Measurements from ENCODE around the gene GPER1.

GPER1 gene

GRCh38 chr7:1054438-1054837, 33.5 kb upstream of the GPER1 start:
- no peak for DNase-seq (ENCODE audit: low read depth)

- DNase-seq (ENCODE audit: low read depth): peak; percentile 30
Measured at GRCh38 chr7:1054861-1055450, 33.0 kb upstream of the GPER1 start.

DNA sequence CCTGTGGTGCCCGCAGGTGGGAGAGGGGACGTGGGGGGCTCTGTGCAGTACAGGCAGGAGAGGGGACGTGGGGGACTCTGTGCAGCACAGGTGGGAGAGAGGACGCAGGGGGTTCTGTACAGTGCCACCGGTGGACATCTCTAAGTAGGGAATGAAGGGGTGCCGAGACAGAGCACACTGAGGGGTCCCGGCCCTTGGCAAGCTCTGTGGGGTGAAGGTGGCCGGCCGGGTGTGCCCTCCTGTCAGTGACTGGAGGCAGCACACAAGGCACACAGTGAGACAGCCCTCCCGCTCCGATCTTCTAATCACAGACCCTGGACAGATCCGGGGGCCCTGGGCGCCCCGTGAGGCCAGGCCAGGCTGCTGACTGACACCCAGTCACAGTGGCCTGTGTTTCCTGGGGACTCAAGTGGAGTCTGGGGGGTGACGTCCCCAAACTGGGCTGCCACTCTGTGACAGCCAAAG, 32.4 kb upstream of the GPER1 start:
- no peak for DNase-seq (ENCODE audit: low read depth)

GRCh38 chr7:1055956-1056784, 31.7 kb upstream of the GPER1 start:
- DNase-seq (ENCODE audit: low read depth): no peak

DNA sequence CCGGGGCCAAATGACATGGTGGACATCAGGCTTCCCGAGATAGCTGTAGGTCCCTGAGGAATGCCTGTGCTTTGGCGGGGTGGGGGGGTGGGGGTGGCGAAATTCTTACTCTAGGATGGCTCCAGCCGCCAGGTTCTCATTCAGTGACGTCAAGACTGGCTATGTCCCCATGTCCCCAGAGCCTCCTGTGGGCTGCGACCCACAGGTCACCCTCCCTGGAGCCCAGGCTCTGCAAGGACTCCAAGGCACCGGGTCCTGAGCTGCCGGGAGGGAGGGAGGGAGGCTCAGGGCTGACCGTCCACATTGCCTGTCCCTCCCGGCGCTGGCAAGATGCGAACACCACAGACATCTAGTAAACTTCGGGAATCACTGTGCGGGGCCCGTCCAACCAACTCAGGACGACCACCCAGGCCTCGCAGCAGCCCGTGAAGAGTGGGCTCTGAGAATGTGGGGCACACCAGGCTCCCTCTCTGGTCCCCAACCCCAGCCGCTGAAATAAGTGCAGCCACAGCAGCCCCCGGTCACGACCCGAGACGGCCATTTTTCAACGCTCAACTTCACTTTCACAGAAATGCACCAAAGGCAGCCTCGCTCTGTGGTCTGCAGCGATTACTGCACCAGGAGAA, 31.0 kb upstream of the GPER1 start:
- no peak for DNase-seq (ENCODE audit: low read depth)

DNA sequence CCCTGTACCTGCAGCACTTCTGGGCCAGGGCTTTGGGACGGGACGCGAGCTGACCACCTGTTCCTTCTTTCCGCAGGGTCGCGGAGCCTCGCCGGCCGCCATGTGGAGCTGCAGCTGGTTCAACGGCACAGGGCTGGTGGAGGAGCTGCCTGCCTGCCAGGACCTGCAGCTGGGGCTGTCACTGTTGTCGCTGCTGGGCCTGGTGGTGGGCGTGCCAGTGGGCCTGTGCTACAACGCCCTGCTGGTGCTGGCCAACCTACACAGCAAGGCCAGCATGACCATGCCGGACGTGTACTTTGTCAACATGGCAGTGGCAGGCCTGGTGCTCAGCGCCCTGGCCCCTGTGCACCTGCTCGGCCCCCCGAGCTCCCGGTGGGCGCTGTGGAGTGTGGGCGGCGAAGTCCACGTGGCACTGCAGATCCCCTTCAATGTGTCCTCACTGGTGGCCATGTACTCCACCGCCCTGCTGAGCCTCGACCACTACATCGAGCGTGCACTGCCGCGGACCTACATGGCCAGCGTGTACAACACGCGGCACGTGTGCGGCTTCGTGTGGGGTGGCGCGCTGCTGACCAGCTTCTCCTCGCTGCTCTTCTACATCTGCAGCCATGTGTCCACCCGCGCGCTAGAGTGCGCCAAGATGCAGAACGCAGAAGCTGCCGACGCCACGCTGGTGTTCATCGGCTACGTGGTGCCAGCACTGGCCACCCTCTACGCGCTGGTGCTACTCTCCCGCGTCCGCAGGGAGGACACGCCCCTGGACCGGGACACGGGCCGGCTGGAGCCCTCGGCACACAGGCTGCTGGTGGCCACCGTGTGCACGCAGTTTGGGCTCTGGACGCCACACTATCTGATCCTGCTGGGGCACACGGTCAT, 30.3 kb upstream of the GPER1 start:
- DNase-seq (ENCODE audit: low read depth): no peak

- no peak for DNase-seq (ENCODE audit: low read depth)
Measured at GRCh38 chr7:1058311-1058710, 29.6 kb upstream of the GPER1 start.

DNA sequence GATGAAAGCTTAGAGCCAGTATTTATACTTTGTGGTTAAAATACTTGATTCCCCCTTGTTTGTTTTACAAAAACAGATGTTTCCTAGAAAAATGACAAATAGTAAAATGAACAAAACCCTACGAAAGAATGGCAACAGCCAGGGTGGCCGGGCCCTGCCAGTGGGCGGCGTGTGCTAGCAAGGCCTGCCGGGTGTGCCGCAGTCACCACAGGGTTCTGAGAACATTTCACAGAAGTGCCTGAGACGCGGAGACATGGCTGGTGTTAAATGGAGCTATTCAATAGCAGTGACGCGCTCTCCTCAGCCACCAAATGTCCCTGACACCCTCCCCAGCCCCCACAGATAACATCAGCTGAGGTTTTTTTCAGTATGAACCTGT, 29.1 kb upstream of the GPER1 start:
- DNase-seq (ENCODE audit: low read depth): no peak

DNA sequence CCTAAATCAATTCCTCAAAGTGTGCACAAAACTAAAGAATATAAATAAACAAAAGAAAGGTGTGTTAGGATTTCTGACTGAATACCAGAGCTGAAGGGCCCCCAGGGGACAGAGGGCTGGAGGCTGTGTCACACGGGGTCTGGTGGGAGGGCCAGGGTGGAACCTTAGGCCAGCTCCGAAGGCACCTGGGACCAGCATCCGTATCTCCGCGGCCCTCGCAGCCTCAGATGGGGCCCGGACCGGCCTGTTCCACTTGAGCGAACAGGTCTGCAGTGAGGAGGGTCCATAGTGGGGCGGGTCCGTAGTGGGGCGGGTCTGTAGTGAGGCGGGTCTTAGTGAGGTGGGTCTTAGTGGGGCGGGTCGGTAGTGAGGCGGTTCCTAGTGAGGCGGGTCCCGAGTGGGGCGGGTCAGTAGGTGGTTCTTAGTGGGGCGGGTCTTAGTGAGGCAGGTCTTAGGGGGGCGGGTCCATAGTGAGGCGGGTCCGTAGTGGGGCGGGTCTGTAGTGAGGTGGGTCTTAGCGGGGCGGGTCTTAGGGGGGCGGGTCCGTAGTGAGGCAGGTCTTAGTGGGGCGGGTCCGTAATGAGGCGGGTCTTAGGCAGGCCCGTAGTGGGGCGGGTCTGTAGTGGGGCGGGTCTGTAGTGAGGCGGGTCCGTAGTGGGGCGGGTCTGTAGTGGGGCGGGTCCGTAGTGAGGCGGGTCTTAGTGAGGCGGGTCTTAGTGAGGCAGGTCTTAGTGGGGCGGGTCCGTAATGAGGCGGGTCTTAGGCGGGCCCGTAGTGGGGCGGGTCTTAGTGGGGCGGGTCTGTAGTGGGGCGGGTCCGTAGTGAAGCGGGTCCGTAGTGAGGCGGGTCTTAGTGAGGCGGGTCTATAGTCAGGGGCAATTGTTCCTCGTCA, 28.5 kb upstream of the GPER1 start:
- no peak for DNase-seq (ENCODE audit: low read depth)

DNA sequence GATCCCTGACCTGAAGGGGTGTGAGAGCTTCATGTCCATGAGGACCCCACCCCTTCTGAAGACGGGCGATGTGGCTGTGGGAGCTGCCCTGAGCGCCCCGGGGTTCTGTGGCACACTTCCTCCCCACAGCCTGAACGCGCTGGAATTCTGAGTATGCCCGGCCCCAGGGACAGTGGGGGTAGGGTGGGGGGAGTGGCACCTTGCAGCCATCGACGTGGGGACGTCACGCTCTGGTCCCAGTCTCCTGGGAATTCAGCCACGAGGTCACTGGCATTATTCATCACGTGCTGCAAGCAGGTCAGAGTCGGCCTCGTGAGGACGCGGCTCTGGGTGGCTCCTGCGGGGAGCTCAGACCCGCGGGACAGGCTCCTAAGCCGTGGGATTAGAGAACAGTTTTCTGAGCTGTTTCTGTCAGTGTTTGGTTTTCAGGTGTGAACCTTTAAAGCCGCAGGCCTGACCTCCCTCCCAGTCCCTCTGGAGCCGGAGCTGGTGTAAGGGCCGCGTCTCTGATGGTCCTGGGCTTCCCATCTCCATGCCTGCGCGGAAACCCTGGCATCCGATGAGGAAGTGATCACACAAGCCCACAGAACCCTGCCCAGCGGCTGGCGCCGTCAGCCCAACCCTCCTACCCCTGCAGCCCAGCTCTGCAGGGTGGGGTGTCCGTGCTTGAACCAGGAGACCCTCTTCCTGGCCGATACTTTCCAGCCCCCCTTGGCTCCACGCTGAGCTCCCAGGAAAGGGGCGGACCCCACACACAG, 27.4 kb upstream of the GPER1 start:
- no peak for DNase-seq (ENCODE audit: low read depth)

DNA sequence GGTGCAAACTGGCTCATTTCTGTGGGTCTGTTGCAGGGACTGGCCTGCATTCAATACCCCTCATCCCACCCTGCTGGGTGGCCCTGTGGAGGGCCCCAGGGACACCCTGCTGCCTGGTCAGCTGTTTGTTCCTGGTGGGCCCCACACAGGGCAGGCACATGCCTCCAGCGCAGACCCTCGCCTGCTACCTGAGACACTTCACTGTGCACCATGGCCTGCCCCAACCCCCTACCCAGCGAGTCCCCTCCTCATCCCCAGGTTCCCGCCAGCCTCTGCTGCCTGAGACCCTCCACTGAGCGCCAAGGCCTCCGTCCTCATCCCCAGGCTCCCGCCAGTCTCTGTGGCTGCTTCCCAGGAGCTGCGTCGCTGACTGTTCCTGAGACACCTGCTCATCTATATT, 26.7 kb upstream of the GPER1 start:
- DNase-seq (ENCODE audit: low read depth): no peak

DNA sequence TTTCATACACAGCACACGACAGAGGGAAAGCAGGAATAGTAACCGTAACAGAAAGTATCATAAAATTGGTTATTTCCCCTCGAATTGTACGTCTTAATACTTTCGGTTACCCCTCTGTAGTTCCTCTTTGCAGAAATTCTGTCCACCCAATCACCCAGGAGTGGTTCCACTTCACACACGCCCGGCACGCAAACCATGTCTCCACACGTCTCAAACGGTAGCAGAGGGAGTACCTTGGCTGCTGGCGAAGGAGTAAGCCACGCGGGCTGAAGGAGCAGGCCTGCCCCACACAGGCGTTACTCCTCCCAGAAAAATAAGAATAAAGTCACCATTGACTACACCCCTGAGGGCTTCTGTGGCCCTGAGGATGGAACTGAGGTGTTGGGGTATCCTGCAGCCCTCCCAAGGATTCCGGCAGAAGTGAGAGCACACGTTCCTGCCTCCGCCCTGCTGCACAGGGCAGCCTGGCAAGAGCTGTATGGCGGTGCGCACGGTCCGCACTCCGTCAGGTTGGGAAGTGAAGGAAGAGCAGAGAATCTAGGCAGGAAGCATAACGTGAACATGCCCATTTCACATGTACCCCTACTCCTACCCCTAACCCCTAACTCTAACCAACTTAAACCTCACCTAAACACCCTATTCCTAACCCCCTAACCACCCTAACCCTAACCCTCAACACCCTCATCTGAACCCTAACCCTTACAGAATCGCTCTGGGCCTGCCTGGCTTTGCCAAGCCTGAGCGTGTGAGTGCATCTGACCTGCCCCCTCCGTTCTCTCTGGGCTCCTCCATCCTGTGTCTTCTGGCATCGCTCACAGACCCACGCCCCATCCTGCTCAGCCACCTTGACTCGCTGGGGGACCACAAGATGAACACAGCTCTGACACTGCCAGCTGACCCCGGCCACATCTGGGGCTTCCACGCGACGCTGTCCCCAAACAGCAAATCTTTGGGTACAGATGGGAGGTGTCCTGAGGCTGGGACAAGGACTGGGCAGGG, 25.3 kb upstream of the GPER1 start:
- DNase-seq (ENCODE audit: low read depth): no peak

DNA sequence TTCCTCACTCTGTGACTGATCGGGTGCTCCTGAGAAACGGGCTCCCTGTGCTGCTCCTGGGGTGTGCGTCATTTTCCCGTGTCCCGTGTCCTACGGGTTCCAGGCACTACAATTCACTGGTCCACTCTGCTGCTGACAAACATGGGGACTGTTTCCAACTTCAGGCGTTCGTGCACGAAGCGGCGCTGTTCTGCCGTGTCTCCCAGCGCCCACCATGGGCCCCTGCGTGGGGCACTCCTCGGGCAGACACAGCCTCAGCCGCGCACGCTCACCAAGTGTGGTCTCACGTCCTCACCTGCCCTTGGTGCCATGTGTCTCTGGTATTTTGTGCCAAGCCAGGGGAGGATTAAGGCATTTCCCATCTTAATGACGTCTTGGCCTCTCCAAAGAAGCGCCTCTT, 24.6 kb upstream of the GPER1 start:
- no peak for DNase-seq (ENCODE audit: low read depth)

GRCh38 chr7:1064581-1064980, 23.3 kb upstream of the GPER1 start:
- no peak for DNase-seq (ENCODE audit: low read depth)

- no peak for DNase-seq (ENCODE audit: low read depth)
Measured at GRCh38 chr7:1065263-1065584, 22.7 kb upstream of the GPER1 start.

DNA sequence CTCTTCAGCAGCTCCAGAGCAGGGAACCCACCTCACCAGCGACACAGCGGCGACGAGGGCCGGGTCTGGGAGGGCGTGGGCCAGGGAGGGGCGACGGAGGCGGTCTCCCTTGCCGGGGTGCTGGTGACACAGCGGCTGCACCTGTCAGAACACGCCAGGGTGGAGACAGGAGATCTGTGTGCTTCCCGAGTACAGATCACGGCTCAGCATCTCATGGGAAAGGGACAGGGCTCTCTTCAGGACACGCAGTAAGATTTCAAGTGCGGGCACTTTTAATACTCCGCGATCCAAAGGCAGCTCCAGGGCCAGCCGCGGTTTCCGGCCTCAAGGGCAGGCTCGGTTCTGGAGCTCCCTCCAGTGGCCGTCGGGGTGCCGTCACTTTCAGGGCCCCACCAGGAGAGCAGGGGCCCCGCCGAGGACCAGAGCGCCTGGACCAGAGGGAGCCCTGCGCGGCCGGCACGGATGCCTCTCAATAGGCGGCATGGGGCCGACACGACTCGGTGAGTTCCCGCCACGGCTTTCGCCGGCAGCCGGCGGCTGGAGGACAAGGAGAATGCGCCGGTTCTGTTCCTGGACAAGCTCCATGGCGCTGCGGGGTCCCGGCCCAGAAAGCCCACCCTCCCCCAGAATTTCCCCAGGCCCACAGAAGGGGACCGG, 22.2 kb upstream of the GPER1 start:
- DNase-seq (ENCODE audit: low read depth): peak; percentile 72

DNA sequence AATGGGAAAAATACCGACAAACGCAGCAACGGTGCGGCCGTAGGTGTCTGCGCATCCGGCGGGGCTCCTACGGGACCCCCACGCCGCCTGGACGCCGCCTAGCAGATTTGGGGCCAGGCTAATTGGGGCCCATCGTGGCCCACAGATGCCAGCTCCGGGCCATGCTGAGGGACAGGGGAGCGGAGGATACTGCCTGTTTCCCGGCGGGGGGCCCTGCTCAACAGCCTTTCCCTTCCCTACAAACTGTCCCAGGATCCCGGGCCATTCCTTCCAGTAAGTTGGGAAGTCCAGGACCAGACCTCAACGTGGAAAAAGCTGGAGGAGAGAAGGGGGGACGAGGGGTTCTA, 21.7 kb upstream of the GPER1 start:
- no peak for DNase-seq (ENCODE audit: low read depth)

DNA sequence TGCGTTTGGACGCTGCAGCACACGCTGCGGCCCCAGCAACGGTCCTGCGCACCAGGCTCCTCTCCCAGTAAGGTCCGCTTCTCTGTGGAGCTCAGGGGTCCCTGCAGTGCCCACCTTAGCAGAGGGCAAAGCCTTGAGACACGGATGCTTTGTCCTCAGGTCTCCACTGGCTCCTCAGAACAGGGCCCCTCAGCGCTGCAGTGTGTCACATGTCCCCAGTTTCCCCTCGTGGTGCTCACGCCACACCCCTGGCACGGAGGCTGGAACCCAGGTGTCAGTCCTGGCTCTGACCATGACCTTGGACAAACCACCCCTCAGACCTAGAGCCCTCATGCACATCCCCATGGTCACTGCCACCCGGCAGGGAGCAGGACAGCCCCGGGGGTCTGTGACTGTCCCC, 19.9 kb upstream of the GPER1 start:
- DNase-seq (ENCODE audit: low read depth): no peak

- no peak for DNase-seq (ENCODE audit: low read depth)
Measured at GRCh38 chr7:1068619-1069018, 19.3 kb upstream of the GPER1 start.
